GM18873 (cell line): Measurements from ENCODE around the gene ANKUB1.

Experiments
- ATAC-seq: cut with Tn5 transposase; IDR thresholded peaks from one replicate; pipeline ENCODE4 v1.9.1; 2021; ENCODE audit warnings: mild to moderate bottlenecking, moderate library complexity, moderate number of reproducible peaks; ENCODE audit not compliant: unreplicated experiment, low FRiP score

Gene ANKUB1

DNA sequence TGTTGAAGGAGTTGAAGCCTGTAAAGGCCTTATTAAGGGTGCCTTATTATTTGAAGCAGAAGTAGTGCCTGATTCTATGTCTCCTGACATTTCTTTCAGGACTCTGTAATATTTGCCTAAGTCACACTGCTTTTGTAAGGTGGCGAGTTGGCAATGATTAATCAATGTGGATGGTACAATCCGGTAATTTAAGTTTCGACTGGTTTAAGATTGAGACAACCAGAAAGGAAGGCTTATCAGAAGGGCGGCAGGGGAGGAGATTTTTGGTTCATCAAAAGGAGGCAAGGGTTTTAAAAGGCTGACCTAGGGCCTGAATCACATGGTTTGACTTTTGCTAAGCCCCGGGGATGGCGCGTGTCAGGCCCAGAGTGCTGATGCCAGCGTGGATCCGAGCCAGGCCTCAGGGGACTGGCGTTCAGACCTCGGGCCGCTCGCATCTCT, 19.8 kb upstream of the ANKUB1 start:
- ATAC-seq = peak; percentile 6

DNA sequence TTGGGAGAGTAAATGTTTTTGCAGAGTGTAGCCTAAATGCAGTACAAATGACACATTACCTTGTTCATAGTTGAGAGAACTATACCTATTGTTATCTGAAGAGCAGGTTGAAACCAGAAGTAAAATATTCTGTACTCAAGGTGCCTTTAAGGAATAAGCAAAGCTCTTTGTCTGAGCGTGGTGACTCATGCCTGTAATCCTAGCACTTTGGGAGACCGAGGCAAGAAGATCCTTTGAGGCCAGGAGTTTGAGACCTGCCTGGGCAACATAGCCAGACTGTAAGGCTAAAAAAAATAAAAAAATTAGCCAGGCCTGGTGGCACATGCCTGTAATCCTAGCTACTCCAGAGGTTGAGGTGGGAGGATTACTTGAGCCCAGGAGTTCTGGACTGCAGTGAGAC, 18.5 kb upstream of the ANKUB1 start:
- no peak for ATAC-seq

GRCh38 chr3:149809699-149810098, 17.3 kb upstream of the ANKUB1 start:
- ATAC-seq = no peak

GRCh38 chr3:149808209-149808829, 16.0 kb upstream of the ANKUB1 start:
- ATAC-seq = no peak

DNA sequence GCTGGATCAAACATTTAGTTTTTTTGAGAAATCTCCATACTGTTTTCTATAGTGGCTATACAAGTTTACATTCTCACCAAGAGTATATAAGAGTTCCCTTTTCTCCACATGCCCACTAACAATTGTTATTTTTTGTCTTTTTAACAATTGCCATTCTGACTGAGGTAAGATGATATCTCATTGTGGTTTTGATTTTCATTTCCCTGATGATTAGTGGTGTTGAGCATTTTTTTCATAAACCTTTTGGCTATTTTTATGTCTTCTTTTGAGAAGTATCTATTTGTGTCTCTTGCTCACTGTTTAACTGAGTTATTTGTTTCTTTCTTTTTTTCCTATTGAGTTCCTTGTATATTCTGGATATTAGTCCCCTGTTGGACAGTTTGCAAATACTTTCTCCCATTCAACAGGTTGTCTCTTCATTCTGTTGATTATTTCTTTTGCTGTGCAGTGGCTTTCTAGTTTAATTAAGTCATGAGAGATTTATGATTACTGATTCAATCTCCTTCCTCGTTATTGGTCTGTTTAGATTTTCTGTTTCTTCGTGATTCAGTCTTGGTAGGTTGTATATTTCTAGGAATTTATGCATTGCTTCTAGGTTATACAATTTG, 13.9 kb upstream of the ANKUB1 start:
- ATAC-seq = no peak

DNA sequence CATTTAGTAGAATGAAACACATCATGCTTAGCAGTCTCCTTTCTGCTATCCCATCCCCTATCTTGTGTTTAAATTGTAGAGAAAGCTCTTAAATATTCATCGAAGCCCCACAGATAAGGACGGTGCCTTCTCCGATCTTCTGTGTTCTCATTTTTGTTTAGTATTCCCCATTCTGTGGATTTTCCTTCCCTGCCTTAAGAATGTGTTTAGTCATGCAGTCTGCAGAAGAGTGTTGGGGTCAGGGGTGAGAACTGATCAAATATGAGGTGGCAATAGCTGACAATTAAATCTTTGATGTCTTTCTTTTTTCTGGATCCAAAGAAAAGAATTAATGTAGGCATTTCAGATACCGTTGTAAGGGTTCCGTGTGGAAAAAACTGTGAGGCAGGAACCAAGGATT, 9.3 kb upstream of the ANKUB1 start:
- ATAC-seq = no peak

DNA sequence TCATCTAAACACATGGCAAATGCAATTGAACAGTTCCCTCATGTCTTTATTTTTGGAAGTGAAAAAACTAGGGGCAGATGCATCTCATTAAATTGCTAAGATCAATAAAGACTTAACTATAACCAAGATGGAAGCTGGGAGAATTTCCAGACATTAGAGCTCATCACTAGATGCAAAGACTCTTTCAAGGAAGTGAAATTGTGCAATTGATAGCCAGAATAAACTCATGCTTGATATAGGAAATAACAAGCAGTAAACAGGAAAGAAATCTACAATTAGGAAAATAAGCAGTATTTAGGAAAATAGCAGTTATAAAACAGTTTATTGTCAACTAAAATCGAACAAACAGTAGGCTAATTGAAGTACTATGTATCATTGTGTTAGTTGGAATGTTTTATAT, 8.8 kb upstream of the ANKUB1 start:
- ATAC-seq = no peak

- ATAC-seq = no peak
Measured at GRCh38 chr3:149800693-149801092, 8.3 kb upstream of the ANKUB1 start.

GRCh38 chr3:149796026-149796425, 3.7 kb upstream of the ANKUB1 start:
- no peak for ATAC-seq

DNA sequence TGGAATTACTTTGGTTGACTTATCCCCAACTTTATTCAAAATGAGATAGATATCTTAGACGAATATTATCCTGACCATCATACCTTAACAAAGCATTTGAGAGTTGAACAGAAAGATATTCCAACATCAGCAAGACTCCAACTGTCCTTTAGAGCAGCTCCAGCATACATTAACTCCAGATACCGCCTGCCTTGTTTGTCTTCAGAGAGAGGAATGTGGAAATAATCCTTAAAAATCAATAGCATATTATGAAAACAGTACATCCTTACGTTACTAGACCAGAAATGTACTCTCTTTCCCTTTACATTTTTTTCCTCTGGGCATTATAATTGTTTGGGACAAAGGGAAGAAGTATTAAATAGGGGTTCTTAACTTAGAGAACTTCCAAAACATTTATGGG, 1.7 kb downstream of the ANKUB1 start:
- no peak for ATAC-seq

- no peak for ATAC-seq
Measured at GRCh38 chr3:149790268-149790667, 2.1 kb downstream of the ANKUB1 start.

DNA sequence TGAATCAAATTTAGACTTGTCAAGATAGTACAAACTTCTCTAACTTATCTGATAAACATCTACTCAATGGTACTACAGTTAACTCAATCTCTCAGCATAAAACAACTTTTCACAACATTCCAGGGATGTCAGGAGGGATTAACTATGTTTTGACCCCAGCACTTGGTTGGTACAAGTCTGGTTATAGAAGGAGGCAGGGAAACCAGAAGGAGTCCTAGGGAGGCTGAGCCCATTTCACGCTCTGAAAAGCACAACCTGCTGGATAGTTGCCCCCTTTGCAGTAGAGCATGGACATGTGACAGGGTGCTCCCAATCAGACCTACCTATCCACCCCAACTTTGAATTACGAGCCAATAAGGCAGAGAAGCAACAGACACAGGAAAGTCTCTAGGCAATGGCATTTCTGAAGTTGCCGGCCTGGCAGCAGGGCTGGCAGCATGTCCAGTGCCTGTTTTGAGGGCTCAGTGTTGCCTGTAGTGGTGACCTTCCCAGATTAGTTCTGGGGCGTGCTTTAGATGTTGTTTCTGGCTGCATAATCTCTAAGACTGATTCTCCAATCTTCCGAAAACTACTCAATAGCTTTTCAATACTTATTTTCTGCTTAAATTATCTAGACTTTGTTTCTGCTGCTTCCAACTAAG, 8.2 kb downstream of the ANKUB1 start:
- ATAC-seq = no peak

GRCh38 chr3:149783576-149783975, 8.8 kb downstream of the ANKUB1 start:
- no peak for ATAC-seq

GRCh38 chr3:149781741-149782140, 10.6 kb downstream of the ANKUB1 start:
- ATAC-seq = no peak

GRCh38 chr3:149781211-149781610, 11.1 kb downstream of the ANKUB1 start:
- no peak for ATAC-seq

DNA sequence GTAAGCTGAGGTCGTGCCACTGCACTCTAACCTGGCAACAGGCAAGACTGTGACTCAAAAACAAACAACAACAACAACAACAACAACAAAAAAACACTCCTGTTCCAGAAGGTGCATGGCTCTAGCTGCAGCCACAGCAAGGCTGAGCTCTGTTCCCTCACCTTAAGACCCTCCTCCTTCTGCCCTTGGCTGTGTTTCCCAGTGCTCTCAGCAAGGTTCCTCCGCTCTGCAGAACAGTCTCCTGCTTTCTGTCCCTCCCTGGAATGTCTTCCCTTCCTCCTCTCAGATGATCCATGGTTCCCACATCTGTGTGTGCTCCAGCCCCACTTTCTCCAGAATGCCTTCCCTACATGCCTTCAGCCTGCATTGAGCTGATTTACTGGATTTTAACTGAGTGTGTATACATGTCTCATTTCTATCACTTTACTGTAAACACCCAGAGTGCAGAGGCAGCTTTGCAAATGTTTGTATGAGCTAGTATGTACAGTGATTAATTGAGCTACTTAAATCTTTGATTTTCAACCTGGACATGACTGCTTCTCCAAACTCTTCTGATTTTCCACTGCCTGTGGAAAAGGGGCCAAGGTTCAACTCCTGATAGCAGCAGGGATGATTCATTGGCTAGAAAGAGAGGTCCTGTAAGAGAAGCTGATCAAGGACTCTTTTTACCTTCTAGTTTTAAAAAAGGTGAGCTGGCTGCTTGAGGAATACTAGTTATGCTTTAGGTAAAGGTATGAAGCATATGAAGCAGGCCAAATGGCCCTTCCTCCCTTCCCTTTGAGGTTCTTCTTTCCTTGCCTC, 14.7 kb downstream of the ANKUB1 start:
- no peak for ATAC-seq

GRCh38 chr3:149776170-149776569, 16.2 kb downstream of the ANKUB1 start:
- no peak for ATAC-seq

DNA sequence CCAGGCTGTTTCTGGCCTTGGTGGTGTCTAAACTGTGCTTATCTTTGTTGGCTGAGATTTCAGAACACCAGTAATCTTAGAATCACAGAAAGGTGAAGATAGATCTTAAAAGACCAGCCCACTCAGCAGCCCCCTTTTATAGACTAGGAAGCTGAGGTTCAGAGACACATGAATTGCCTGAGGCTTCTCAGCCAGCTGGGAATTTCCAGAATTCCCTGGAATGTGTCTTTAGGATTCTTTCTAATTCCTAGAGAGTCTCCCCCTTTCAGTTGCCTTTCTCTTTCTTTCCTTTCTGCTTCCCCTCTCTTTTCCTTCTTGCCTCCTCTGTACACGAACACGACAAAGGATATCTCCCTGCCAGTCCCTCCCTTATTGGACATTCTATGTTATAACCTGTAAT, 19.5 kb downstream of the ANKUB1 start:
- no peak for ATAC-seq

GRCh38 chr3:149771652-149772271, 20.6 kb downstream of the ANKUB1 start:
- ATAC-seq = no peak

DNA sequence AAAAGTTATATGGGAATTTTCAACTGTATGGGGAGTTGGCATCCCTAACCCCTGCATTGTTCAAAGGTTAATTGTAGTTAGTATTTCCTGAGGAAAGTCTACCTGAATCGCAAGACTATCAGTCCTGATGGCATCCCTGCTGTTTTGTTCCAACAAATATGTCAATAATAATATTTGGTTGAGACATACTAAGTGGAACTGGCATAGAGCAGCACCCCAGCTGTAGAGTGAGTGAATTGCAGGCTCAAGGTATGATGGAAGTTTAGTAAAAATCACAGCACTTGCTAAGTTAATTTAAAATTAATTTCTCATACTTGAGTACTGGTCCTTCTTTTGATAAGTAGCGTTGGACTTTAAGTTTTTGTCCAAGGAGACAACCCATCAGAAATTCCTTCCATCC, 22.1 kb downstream of the ANKUB1 start:
- ATAC-seq = no peak

DNA sequence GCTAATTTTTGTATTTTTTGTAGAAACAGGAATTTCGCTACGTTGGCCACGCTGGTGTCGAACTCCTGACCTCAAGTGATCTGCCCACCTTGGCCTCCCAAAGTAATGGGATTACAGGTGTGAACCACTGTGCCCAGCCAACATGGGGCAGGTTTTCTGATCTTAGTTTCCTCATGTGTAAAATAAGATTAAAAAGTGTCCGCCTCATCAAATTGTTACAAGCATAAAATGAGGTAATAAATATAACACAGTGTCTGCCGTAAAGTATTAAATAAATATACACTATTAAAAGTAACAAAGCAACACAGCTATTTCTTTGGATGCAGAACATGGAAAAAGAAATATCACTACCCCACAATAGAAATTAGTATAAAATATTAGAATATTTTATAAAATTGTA, 23.6 kb downstream of the ANKUB1 start:
- ATAC-seq = no peak
